ENCODE results near the gene TTLL12. TPM values are rescaled to one million over a fixed set of nuclear protein-coding genes. Genes with fewer than 3 reads are reported as not detected.

Gene TTLL12
- polyA plus RNA-seq, 1 donor, result 19.2 TPM

DNA sequence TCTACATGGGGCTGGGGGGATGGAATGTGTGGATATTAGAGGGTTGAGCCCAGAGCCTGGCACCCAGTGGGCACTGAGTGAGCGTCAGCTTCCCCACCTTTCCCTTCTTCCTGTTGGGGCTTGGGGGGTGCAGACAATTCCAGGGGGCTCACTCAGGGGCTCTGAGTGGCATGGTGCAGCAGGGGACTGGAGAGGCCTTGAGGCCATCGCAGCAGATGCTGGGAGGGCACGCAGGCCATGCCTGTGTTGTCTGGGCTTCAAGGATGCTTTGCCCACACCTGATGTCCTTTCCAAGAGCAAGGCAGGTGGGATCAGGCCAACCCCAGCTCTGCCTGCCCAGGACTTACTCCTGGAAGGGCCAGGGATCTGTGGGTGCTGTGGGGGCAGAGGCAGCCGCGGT is 11.2 kb upstream of the TTLL12 start:
- no peak for DNase-seq

GRCh38 chr22:43197271-43197941 is 10.5 kb upstream of the TTLL12 start:
- no peak for DNase-seq

DNA sequence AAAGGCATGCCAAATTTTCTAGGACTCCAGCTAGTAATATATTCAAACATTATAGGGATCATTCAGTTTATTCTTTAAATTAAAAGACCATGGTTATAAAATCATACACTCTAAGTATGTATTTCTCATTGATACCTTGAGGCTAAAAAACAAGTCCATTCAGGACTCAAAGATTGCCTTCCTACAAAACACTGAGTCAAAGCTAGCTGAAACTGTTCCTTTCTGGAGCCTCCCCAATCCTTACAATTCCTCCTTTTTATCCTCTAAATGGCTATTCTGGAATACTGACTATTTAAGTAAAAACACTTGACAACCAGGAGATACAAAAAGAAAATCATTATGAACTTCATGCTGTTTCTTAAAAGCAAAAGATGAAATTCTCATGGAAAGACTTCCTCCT is 4.9 kb upstream of the TTLL12 start:
- DNase-seq, result no peak

- DNase-seq, result no peak
Observed at GRCh38 chr22:43188829-43189545, 2.1 kb upstream of the TTLL12 start.

- peak; percentile 99 for DNase-seq
Observed at GRCh38 chr22:43187171-43188099, 501 bp upstream of the TTLL12 start.

DNA sequence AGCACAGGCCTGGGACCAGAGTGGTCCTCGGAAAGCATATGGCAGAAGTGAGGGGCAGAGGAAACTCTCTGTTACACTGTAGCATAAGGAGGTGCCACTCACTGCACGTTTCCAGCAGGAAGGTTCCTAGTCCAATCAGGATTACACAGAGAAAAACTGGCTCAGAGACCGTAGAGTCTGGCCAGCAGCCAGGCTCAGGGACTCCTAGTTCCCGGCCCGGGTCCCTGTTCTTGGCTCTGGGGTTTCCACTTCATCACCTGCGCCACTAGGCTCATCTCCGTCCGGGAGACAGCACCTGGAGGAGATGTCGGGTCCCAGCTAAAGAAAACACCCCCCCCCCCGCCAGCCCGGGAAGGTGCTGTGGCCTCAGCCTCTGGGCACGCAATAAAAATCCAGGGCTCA is 1.1 kb downstream of the TTLL12 start:
- peak; percentile 35 for DNase-seq

DNA sequence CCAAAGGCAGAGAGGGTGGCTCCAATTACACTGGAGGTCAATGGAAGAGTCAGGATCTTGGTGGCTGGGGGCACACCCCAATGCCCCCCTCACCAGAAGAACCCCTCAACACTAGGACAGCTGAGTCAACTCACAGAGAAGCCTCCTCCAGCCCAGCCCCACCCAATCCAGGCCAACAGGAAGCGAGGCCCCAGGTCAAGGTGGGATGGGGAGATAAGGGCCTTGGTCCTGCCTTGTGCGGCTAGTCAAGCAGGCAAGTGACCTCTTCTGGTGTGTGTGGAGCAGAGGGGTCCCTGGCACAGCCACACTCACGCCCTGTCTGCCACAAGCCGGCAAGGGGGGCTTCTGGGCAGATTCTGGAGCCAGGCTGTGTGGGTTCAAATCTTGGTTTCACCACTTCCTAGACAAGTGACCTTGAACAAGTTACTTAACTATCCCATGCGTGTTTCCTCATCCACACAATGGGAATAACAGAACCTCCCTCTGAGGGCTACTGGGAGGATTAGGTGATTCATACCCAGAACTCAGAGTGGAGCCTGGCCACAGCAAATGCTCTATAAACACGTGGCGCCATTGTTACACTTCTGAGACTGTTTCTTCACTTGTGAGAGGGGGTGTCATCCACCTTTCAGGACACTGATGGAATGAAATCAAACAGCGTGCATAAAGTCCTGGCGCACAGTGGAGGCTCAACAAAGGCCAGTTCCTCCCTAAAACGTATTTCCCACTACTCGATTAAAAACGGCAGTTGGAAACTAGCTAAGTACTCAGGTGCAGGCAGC is 3.2 kb downstream of the TTLL12 start:
- DNase-seq, result no peak

GRCh38 chr22:43182726-43183125 is 4.2 kb downstream of the TTLL12 start:
- no peak for DNase-seq

GRCh38 chr22:43182118-43182517 is 4.8 kb downstream of the TTLL12 start:
- no peak for DNase-seq

DNA sequence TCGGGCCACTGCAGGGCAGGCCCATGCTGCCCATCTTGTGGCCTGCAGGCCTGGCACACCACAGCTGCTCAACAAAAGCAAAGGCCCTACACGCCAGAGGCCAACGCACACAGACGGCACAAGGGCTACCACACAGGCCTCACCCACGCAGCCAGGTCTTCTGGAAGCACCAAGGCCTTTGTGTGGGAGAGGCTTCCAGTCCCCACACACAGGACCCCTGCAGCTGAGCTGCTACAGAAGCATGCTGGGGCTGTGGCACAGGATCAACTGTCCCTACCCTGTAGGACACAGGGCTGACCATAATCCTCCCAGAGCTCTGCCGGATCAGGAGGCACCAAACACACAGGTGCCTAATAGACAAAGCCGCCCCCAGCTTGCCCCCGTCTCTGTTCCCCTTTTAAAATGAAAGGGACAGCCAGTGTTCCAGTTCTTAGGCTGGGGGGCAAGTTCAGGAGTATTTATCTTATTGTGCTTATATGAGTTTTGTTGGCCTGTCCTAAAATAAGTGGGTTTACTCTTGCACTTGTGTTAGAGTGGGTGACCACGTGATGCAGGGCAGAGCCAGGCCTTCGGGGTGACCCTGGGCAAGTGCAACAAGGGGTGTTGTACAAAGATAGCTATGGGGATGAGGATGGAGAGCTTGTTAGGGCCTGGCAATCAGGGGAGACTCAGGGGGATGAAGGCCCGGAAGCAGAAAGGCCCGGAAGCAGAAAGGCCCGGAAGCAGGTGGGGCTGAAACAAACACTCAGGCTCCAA is 5.4 kb downstream of the TTLL12 start:
- no peak for DNase-seq

DNA sequence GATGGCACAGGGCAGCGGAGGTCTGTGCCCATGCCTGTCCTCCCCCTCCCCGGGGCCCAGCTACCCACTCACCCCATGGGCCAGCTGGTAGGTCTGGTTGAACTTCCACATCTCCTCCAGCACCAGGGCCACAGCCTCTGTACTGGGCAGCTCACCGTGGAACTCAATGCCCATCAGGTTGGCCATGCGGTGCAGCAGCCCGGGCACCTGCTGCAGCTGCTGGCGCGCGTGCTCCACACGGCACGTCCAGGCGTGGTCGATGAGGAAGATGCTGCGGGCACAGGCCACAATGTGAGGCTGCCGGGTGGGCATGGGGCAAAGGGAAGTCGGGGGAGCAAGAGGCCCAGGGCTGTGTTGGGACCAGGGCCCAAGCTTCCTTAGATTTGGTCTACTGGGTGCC is 6.3 kb downstream of the TTLL12 start:
- DNase-seq, result no peak

DNA sequence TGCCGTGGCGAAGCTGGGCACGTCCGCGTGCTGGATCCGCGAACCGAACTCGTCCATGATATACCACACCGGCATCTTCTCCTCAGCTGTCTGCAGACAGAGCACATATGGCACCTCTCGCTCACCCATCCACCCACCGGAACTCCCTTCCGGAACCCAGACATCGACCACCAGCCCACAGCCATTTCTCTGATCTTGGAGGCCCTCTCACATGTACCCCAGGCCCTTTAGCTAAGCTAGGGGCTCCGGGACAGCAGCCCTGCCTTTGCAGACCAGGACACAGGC is 7.1 kb downstream of the TTLL12 start:
- no peak for DNase-seq

DNA sequence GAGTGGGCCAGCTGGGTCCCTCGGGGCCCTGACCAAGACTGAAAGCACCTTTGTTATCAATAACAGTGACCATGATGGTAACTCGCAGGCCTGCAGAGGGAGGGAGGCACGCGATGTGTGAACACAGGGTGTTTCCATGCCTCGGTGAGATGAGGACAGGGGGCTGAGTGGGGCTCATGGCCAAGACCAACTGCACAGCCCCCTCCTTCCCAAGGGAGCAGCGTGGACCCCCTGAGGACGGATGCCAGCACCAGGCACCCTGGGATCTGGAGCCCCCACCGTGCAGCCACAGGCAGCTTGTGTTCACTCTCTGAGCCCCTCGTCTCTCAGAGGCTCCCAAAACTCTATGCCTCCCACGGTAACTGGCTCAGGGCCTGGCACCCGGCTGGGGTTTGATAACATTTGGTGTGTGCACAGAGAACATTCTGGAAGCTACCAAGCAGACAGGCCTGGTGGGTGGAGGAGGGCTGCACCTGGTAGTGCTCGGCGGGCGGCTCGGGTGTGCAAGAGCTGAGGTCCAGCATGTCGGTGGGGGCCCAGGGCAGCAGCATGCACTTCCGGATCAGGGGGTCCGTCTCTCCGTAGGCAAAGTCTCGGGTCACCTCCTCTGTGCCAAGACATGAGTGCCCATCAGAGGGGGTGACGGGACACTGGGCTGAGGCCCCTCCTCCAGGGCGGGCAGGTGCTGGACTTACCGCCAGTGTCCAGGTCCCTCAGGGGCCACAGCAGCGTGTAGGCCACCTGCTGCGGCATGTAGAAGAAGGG is 7.6 kb downstream of the TTLL12 start:
- no peak for DNase-seq

GRCh38 chr22:43177479-43177878 is 9.5 kb downstream of the TTLL12 start:
- no peak for DNase-seq

GRCh38 chr22:43176090-43176489 is 10.8 kb downstream of the TTLL12 start:
- no peak for DNase-seq

DNA sequence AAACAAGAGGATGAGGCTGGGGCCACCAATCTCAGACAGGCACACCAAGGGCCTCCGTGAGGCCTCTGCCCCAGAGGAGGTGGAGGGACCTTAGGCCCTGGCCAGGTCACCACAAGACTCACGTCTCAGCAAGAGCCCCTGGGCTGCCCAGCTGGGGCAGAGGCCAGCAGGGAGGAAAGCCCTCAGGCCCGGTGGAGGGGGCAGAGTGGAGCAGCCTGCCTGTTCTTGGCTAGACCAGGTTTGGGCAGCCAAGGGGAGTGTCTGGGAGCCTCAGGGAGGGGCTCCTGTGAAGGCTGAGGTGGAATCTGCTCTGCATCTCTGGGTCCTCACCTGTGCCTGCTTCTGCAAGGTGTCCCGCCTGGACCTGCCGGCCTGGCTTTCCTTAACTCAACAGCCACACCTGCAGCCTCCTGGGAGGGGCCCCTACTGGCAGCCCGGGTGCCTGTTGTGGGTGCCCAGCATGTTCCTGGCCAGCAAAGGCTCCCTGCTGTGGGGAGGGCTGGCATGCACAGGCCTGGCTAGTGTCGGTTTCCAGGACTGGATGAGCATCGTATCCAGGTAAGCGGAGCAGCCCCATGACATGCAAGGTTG is 11.9 kb downstream of the TTLL12 start:
- no peak for DNase-seq

- no peak for DNase-seq
Observed at GRCh38 chr22:43173976-43174720, 12.8 kb downstream of the TTLL12 start.

- no peak for DNase-seq
Observed at GRCh38 chr22:43173566-43173965, 13.4 kb downstream of the TTLL12 start.

- no peak for DNase-seq
Observed at GRCh38 chr22:43172191-43172590, 14.7 kb downstream of the TTLL12 start.

- no peak for DNase-seq
Observed at GRCh38 chr22:43171607-43172006, 15.3 kb downstream of the TTLL12 start.
